Glutamatergic neuron (in vitro differentiated cells): ENCODE measurements around the gene MAPKAP1. TPM values are rescaled to one million over a fixed set of nuclear protein-coding genes. Genes with fewer than 3 reads are reported as not detected.

Experiments used
- DNase-seq: peaks from one replicate; pipeline ENCODE4 v3.0.0; 2022
- H3K27ac Mint-ChIP-seq: one replicate; pipeline ENCODE4 v1.8.0; 2020; ENCODE audit warnings: mild to moderate bottlenecking, mixed read lengths, inconsistent platforms; ENCODE audit not compliant: unreplicated experiment
- H3K27me3 Mint-ChIP-seq: one replicate; pipeline ENCODE4 v1.8.0; 2020; ENCODE audit warnings: mild to moderate bottlenecking, moderate library complexity, mixed read lengths, inconsistent platforms; ENCODE audit not compliant: unreplicated experiment
- H3K36me3 Mint-ChIP-seq: one replicate; pipeline ENCODE4 v1.8.0; 2020; ENCODE audit warnings: mild to moderate bottlenecking, mixed read lengths, inconsistent platforms; ENCODE audit not compliant: unreplicated experiment
- H3K4me1 Mint-ChIP-seq: one replicate; pipeline ENCODE4 v1.8.0; 2020; ENCODE audit warnings: mild to moderate bottlenecking, low read depth, mixed read lengths, inconsistent platforms; ENCODE audit not compliant: unreplicated experiment
- H3K4me3 Mint-ChIP-seq: one replicate; pipeline ENCODE4 v1.8.0; 2020; ENCODE audit warnings: mild to moderate bottlenecking, mixed read lengths, inconsistent platforms; ENCODE audit not compliant: unreplicated experiment
- H3K9me3 Mint-ChIP-seq: one replicate; pipeline ENCODE4 v1.8.0; 2020; ENCODE audit warnings: mild to moderate bottlenecking, moderate library complexity, mixed read lengths, inconsistent platforms; ENCODE audit not compliant: unreplicated experiment
- CTCF ChIP-seq: fragments of 200-600 bp; sonication (generic); IDR thresholded peaks from one replicate; pipeline ENCODE4 v1.5.0; 2021; ENCODE audit not compliant: partially characterized antibody, unreplicated experiment
- total RNA-seq: library from RNA; stranded (reverse); fragmentation: NEBNext Ultra II Directional; extraction: Animal tissue kit (Norgen Biotek cat#: 25700); gene quantifications from one replicate; pipeline ENCODE4 v1.2.1, GENCODE V29; 2021; ENCODE audit not compliant: unreplicated experiment

The MAPKAP1 gene
- total RNA-seq, 1 donor from 2014 or later, result 59.6 TPM

DNA sequence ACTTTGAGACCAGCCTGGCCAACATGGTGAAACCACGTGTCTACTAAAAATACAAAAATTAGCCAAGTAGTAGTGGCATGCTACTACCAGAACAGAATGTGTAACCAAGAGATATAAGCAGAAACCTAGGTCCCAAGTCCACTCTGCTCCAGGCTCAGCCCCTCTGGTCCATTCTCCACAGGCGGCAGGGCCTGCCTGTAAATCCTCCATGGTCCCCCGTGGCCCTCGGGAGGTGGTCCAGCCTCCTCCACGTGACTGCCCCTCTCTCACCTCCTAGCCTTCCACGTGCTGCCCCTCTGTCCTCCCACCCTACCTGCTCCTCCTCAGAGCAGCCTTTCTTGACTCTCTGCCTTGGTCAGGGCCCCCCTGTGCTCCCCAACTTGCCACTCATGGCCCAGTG is 318.0 kb downstream of the MAPKAP1 start:
- no peak for TF ChIP-seq CTCF
- no peak for DNase-seq
- Mint-ChIP-seq H3K4me1 (peaks cover 2% of the 10 kb centered on the region), H3K27me3 (peaks cover 2% of the 10 kb centered on the region), H3K9me3 (peaks cover 1% of the 10 kb centered on the region), H3K27ac (no peak overlapping the region), H3K36me3 (no peaks in the 10 kb centered on the region), H3K4me3 (no peak overlapping the region)

GRCh38 chr9:125387861-125388524 is 319.0 kb downstream of the MAPKAP1 start:
- H3K9me3 Mint-ChIP-seq, result peaks cover 1% of the 10 kb centered on the region
- DNase-seq, result no peak

More at GRCh38 chr9:125387861-125388524, 319.0 kb downstream of the MAPKAP1 start:
- TF ChIP-seq CTCF, result no peak
- peaks cover 2% of the 10 kb centered on the region for H3K27me3 Mint-ChIP-seq
- H3K4me3 Mint-ChIP-seq, result no peak overlapping the region
- no peak overlapping the region for H3K27ac Mint-ChIP-seq
- H3K36me3 Mint-ChIP-seq, result no peaks in the 10 kb centered on the region
- peaks cover 2% of the 10 kb centered on the region for H3K4me1 Mint-ChIP-seq

Other genes with a start within 250 kb of the MAPKAP1 start
- 51.2 TPM for gene PBX3, start 40.2 kb upstream of the MAPKAP1 start, total RNA-seq